HG03432 (cell line): ENCODE data around the gene FCRL1.

Source experiments
- ATAC-seq: cut with Tn5 transposase; IDR thresholded peaks from one replicate; pipeline ENCODE4 v1.9.1; 2021; ENCODE audit warnings: mild to moderate bottlenecking, moderate library complexity; ENCODE audit not compliant: unreplicated experiment

The FCRL1 gene

GRCh38 chr1:157803851-157804250 lies 16.1 kb downstream of the FCRL1 start:
- ATAC-seq = no peak

DNA sequence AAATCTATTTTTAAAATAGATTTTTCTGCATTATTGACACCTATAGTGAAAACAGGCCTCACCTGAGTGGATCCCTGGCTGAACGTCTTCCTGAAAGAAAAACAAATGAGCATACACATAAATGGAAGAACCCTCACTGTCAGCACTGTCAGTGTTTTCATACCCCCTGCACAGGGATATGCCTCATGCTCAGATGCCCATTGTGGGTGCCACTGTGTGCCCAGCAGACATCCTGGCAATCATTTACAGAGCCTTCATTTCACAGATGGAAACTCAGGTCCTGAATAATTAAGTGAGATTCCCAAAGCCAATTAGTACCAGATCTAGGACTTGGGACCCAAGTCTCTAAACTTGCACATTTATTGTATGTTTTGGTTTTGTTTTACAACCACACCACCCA lies 19.9 kb downstream of the FCRL1 start:
- no peak for ATAC-seq

GRCh38 chr1:157798211-157798610 lies 21.7 kb downstream of the FCRL1 start:
- ATAC-seq = no peak

DNA sequence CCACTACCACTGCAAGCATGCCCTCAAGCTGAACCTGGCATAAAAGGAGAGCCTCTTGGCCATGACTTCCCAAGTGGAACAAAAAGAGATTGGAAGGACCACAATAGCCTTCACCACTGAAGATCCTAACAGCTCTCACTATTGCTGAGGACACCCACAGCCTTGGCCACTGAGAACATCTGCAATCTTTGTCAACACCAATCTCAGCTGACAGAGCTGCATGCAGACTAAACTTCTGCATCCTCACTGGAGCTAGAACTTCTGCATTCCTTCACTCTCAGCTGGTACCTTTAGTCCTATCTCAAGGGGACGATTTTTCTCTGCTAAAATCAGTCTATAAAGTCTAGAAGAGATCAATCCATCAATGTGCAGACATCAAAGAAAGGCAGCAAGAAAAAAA lies 34.7 kb downstream of the FCRL1 start:
- no peak for ATAC-seq

GRCh38 chr1:157784801-157785200 lies 35.1 kb downstream of the FCRL1 start:
- ATAC-seq = no peak

GRCh38 chr1:157782931-157783330 lies 37.0 kb downstream of the FCRL1 start:
- ATAC-seq = no peak

DNA sequence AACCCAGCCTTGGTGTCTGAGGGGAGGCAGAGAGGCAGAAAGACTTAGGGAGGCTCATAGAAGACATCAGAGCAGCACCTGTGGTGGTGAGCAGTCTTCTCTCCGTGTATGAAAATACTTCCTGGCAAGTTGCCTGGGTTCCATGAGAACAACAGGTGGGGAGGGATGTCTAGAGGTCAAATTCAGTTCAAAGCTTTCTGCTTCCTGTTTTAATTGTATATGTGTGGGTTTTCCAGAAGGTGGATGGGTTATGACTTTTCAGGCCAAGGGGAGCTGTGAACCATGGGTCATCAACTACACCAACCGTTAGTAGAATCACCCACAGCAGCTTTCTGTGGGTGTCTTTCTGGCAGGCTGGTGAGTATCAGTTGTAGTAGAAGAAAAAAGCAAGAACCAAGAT lies 38.9 kb downstream of the FCRL1 start:
- peak; percentile 67 for ATAC-seq

- ATAC-seq = peak; percentile 69
Measured at GRCh38 chr1:157776971-157777391, 42.9 kb downstream of the FCRL1 start, which contains the start of gene FCRL2. Gene FCRL2 (minus strand): TSS chr1:157777132. CDS start chr1:157777073, 59 bp downstream.

- ATAC-seq = no peak
Measured at GRCh38 chr1:157775101-157775870, 44.6 kb downstream of the FCRL1 start.

DNA sequence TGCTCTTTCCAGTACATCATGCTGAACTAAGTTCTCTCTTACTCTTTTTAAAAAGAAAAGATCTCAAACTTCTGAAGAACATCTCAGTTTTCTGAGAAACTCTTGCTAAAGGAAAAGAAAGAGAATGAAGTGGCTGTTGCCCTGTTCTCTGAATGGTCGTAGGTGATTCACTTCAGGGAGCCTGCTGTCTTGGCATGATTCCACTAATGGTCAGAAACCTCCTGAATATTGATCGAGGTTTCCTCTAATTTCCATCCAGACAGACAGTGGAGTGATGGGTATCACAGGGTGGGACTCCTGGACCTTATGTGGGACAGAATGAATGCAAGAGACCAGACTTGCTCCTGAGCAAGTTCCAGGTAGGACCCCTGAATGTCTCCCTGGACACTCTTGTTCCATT lies 45.5 kb downstream of the FCRL1 start:
- no peak for ATAC-seq

DNA sequence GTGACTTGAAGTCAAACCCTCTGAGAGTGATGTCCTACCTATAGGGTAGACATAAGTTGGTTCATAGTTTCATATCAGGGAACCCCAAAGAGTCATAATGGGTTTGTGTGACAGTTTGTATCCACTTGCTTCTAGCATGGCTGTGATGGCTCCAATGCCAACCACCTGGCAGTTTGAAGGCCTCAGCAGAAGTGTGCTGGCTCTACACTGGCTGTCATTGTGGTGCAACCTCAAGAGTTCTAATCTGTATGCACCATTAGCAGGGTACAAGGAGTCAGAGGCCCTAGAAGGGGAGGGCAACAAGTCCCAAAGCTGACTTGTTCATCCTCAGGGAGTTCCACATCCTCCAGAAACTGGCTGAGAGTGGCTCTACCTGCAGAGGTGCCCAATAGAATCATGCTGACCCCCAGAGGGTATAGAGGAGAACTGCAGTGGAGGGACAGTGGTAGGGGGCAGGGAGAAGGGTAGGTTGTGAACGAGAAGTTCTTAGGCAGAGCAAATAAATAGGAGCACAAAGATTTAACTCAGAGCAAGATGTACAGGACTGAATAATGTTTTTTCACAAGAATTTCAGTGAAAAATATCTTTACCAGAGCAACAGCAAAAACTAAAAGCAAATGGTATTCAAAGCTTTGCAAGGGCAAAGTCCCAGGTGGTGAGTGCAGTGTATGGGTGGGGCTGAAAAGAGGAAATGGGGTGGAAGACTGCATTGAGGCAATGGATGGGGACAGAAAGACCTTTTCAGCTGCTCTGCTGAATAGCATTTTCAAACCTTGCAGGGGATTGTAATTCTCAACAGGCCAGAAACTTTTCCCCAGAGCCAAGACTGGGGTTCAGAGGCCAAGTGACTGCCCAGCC lies 46.2 kb downstream of the FCRL1 start:
- peak; percentile 61 for ATAC-seq

GRCh38 chr1:157771661-157772425 lies 48.1 kb downstream of the FCRL1 start:
- ATAC-seq = no peak

DNA sequence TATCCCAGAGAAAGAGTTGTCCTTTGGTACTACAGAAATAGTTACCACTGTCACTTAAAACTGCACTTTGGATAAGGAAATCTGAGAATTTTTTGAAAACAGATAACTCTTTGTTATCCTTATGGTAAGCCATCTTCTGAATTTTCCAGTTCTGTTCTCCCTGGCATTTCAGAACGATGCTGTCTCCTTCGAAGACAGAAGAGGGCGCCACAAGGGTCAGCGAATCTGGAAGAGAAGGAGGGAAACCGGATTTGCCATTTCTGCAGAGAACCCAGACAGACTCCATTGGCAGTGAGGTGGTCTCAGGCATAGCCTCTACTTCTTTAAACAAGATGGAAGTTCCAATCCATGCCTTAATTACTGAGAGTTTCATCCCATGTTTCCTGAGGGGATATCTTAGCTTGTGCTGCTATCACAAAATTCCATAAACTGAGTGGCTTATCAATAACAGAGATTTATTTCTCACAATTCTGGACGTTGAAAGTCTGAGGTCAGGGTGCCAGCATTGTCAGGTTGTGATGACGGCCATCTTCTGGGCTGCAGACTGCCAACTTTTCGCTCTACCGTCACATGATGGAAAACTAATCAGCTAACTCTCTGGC lies 49.4 kb downstream of the FCRL1 start:
- ATAC-seq = no peak

DNA sequence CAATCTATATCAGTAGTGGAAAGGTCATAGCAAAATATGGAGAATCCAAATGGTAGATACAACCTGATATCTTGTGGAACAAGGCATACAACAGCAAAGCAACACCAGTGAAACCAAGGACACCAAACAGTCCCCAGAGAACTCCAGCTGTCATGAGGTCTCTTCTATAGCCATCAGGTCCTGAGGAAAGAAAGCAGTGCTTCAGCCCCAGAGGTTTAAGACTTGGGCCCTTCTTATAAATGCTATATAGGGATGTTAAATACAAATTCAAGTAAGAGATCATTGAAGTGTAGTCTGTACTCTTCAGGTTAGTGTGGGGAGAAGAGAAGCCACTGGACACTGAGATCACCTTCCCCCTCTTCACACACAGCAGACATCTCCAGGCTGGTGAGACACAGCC lies 53.1 kb downstream of the FCRL1 start:
- no peak for ATAC-seq

DNA sequence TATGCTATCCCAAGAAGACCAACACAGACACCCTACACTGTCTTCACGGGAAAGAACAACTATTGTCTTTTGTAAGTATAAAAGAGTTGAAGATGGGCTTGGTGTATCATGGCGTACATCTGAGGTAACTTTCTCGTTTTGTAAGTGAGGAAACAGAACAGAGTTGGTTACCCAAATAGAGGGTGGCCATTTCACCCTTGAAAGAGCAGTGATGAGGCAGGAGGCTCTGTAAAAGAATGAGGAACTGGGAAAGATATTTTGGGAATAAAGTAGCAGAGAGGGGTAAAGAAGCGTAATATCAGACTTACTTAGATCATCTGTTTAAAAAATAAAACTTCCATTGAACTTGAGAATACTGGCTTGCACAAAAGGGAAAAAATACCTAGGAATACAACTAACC lies 61.9 kb downstream of the FCRL1 start:
- no peak for ATAC-seq

GRCh38 chr1:157753611-157754010 lies 66.3 kb downstream of the FCRL1 start:
- ATAC-seq = no peak

GRCh38 chr1:157751283-157751682 lies 68.6 kb downstream of the FCRL1 start:
- no peak for ATAC-seq

- no peak for ATAC-seq
Measured at GRCh38 chr1:157748262-157748817, 71.6 kb downstream of the FCRL1 start.
